Common myeloid progenitor, CD34-positive (primary cell): ENCODE measurements around the gene PTPRN2.

Source experiments
- CTCF ChIA-PET: fragments of 350-600 bp; sonication (Branson Sonifier 250); formaldehyde crosslinking; loops from one replicate; lab custom pipeline; 2021; ENCODE audit warnings: antibody characterized with exemption; lab: Charles Lee
- POLR2A ChIA-PET: fragments of 350-600 bp; sonication (Branson Sonifier 250); formaldehyde crosslinking; loops from one replicate; lab custom pipeline; 2021; ENCODE audit warnings: antibody characterized with exemption; lab: Charles Lee
- DNase-seq, 3 donors: peaks; one replicate each; pipeline versions ENCODE4 v3.0.0 to v3.0.0-alpha.2; 2013
- H3K27ac ChIP-seq, 2 experiments: 1 replicate in 1 of 2; 2 replicates in 1 of 2; pipeline ENCODE4 v1.7.0; 2013; ENCODE audit warnings: inconsistent platforms in 2 of 2, low read length in 2 of 2, mild to moderate bottlenecking in 2 of 2, low read depth in 1 of 2, moderate library complexity in 1 of 2; ENCODE audit not compliant: severe bottlenecking in 2 of 2, insufficient read depth in 1 of 2, poor library complexity in 1 of 2
- H3K27me3 ChIP-seq, 5 experiments: replicated peaks in 2 of 5; 1 replicate in 3 of 5; 2 replicates in 2 of 5; pipeline versions ENCODE4 v1.6.1 to v1.7.0; 2013; ENCODE audit warnings: low read length in 4 of 5, mild to moderate bottlenecking in 2 of 5, moderate library complexity in 2 of 5, inconsistent platforms in 1 of 5; ENCODE audit not compliant: insufficient read depth in 5 of 5, control insufficient read depth in 4 of 5
- H3K36me3 ChIP-seq, 4 experiments: 1 replicate in 2 of 4; 2 replicates in 2 of 4; pipeline versions ENCODE4 v1.6.1 to v1.7.0; 2013; ENCODE audit warnings: low read length in 3 of 4, control low read depth in 1 of 4, mild to moderate bottlenecking in 1 of 4; ENCODE audit not compliant: control insufficient read depth in 4 of 4, insufficient read depth in 4 of 4
- H3K4me1 ChIP-seq, 4 experiments: 1 replicate in 3 of 4; 2 replicates in 1 of 4; pipeline versions ENCODE4 v1.6.1 to v1.7.1; 2013; ENCODE audit warnings: low read length in 3 of 4, mild to moderate bottlenecking in 3 of 4, control low read depth in 1 of 4, inconsistent platforms in 1 of 4, moderate library complexity in 1 of 4; ENCODE audit not compliant: control insufficient read depth in 4 of 4, insufficient read depth in 4 of 4; ENCODE audit errors: control extremely low read depth in 1 of 4
- H3K4me3 ChIP-seq, 7 experiments: 1 replicate in 4 of 7; 2 replicates in 3 of 7; pipeline versions ENCODE4 v1.5.1 to v1.7.0; 2013; ENCODE audit warnings: mild to moderate bottlenecking in 7 of 7, low read length in 6 of 7, moderate library complexity in 6 of 7, inconsistent platforms in 2 of 7, low read depth in 2 of 7, control low read depth in 1 of 7; ENCODE audit not compliant: insufficient read depth in 4 of 7, control insufficient read depth in 1 of 7; ENCODE audit errors: extremely low read depth in 1 of 7
- H3K9me3 ChIP-seq, 5 experiments: 1 replicate in 4 of 5; 2 replicates in 1 of 5; pipeline versions ENCODE4 v1.6.1 to v1.7.1; 2013; ENCODE audit warnings: low read length in 4 of 5, mild to moderate bottlenecking in 2 of 5, inconsistent platforms in 1 of 5, low read depth in 1 of 5, moderate library complexity in 1 of 5; ENCODE audit not compliant: control insufficient read depth in 4 of 5, insufficient read depth in 2 of 5; ENCODE audit errors: control extremely low read depth in 1 of 5
- WGBS: methylation state at CpG from one replicate; pipeline ENCODE4 v1.1.5; 2013; ENCODE audit not compliant: insufficient coverage; 5-methylcytosine and 5-hydroxymethylcytosine counted together

The PTPRN2 gene

GRCh38 chr7:157855452-157856213 is 732.0 kb downstream of the PTPRN2 start:
- Histone ChIP-seq H3K27ac (no peak overlapping the region), H3K9me3 (no peaks in the 10 kb centered on the region), H3K4me1 (peaks cover 4 to 40% (median 24%) of the 10 kb centered on the region in 4 experiments), H3K27me3 (no peaks in the 10 kb centered on the region), H3K4me3 (no peak overlapping the region), H3K36me3 (no peaks in the 10 kb centered on the region)
- ChIA-PET CTCF (no interaction called here), POLR2A (no interaction called here)
- WGBS, result 75% methylated on average over 14 of the region's 22 CpGs
- peak in 2 of 3 donors; percentile 20 to 27 for DNase-seq

GRCh38 chr7:157855016-157855415 is 732.6 kb downstream of the PTPRN2 start:
- WGBS, result 95% methylated on average over 9 of the region's 22 CpGs
- H3K9me3 ChIP-seq, result no peaks in the 10 kb centered on the region
- CTCF ChIA-PET, result no interaction called here

DNA sequence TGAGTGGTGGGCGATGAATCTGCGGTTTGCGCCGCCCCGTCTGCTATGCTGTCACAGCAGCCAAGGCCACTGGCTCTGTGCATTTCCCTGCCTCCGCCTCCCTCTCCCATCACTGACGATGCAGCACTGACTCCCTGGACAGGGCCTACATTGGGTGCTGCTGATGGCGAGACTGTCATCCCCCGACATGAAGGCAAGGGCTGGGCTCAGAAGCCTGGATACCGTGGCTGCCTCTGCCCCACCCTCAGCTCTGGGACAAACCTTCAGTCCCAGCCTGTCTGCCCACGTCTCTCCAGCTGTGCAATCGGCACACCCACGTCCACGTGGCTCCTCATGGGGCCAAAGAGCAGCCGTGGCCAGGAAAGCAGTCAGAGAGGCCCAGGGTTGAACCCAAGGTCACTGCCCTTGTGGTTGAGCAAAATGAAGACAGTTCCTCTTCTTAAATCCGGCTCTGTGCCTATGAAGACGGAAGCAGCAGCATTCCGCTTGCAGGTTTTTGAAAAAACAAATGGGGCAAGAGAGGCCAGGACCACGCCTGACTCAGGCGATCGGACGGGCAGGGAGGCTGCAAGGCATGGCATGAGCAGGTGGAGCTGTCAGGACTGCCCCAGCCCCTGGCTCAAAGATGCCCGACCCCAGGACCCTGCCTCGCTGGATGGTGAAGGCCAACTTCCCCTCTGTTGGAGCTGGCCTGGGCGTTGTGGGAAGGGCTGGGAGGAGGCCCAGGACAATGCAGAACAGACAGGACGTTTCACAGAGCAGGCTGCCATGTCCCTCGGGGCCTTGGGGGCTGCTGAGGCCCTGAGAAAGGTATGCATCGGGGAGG is 733.3 kb downstream of the PTPRN2 start:
- ChIA-PET POLR2A (no interaction called here), CTCF (no interaction called here)
- WGBS, result 37% methylated on average over 22 of the region's 28 CpGs
- DNase-seq, result peak; percentile 37 to 90 (median 82)
- no peaks in the 10 kb centered on the region for H3K27me3 ChIP-seq
- H3K9me3 ChIP-seq, result no peaks in the 10 kb centered on the region
- no peaks in the 10 kb centered on the region for H3K36me3 ChIP-seq
- peak overlapping the region in 2 of 7 experiments; percentile 8 to 24 for H3K4me3 ChIP-seq
- H3K27ac ChIP-seq, result no peak overlapping the region
- H3K4me1 ChIP-seq, result peaks cover 4 to 40% (median 24%) of the 10 kb centered on the region in 4 experiments

More at GRCh38 chr7:157855016-157855415, 732.6 kb downstream of the PTPRN2 start:
- H3K27ac ChIP-seq, result no peak overlapping the region
- POLR2A ChIA-PET, result no interaction called here
- peaks cover 4 to 40% (median 24%) of the 10 kb centered on the region in 4 experiments for H3K4me1 ChIP-seq
- peak overlapping the region in 2 of 7 experiments; percentile 8 to 24 for H3K4me3 ChIP-seq
- H3K27me3 ChIP-seq, result no peaks in the 10 kb centered on the region
- H3K36me3 ChIP-seq, result no peaks in the 10 kb centered on the region
- no peak for DNase-seq

DNA sequence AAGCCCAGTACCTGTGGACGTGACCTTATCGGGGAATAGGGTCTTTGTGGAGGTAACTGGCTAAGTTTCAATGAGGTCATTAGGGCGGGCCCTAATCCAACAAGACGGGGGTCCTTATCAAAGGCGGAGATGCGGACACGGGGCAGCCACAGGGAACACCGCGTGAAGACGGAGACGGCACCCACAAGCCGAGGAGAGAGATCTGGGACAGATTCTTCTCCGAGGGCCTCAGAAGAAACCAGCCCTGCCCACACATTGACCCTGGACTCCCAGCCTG is 733.9 kb downstream of the PTPRN2 start:
- CTCF ChIA-PET, result no interaction called here
- Histone ChIP-seq H3K36me3 (no peaks in the 10 kb centered on the region), H3K27me3 (no peaks in the 10 kb centered on the region), H3K27ac (no peak overlapping the region), H3K4me3 (no peak overlapping the region), H3K9me3 (no peaks in the 10 kb centered on the region), H3K4me1 (peaks cover 4 to 40% (median 24%) of the 10 kb centered on the region in 4 experiments)
- 99% methylated on average over 9 of the region's 13 CpGs for WGBS
- POLR2A ChIA-PET, result no interaction called here
- DNase-seq, result no peak

DNA sequence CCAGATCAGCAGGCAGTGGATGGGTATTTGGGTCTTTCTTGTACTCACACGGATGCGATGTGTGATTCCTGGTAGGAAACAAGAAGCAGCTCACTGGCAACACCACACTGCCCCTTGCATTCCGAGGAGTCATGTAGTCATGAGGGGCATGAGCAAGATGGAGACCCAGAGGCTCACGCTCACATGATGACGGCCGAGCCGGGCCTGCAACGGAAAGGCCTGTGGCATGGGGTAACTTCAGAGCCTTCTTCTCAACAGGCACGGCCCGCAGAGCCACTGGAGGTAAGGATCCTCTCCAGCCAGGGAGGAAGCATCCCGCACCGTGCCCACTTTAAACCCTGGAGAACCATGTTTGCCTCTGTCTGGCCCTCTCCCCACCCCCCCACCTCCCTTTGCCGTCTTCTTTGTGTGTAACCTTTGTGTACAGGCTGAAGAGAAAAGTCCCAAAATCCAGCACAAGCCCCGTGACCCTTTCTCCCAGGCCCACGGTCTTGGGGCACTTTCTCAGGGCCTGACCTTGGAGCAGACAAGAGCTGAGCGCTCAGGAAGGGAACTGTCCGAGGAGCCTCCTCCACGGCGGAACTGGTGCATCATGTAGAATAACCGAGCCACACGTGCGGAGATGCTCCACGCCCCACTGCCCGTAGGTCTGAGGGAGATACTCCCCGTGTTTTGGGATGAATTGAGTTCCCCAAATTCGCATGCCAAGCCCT is 734.4 kb downstream of the PTPRN2 start:
- H3K4me1 ChIP-seq, result peaks cover 4 to 40% (median 24%) of the 10 kb centered on the region in 4 experiments
- ChIA-PET POLR2A (no interaction called here), CTCF (no interaction called here)
- no peak for DNase-seq
- H3K4me3 ChIP-seq, result no peak overlapping the region
- no peaks in the 10 kb centered on the region for H3K9me3 ChIP-seq
- no peak overlapping the region for H3K27ac ChIP-seq
- H3K27me3 ChIP-seq, result peaks cover 0 to under 1% (median 0%) of the 10 kb centered on the region in 5 experiments
- 98% methylated on average over 25 of the region's 26 CpGs for WGBS
- H3K36me3 ChIP-seq, result no peaks in the 10 kb centered on the region

GRCh38 chr7:157851501-157852067 is 736.0 kb downstream of the PTPRN2 start:
- no peaks in the 10 kb centered on the region for H3K9me3 ChIP-seq
- POLR2A ChIA-PET, result interaction anchor here (0.5 kb wide), 1 partner anchor 652 kb away, joined by 4 read pairs; no protein-coding TSS in a partner anchor
- WGBS, result 21% methylated on average over 19 of the region's 20 CpGs

More at GRCh38 chr7:157851501-157852067, 736.0 kb downstream of the PTPRN2 start:
- CTCF ChIA-PET, result no interaction called here
- DNase-seq, result peak; percentile 49 to 82 (median 76)
- Histone ChIP-seq H3K36me3 (no peaks in the 10 kb centered on the region), H3K4me1 (peaks cover 4 to 40% (median 24%) of the 10 kb centered on the region in 4 experiments), H3K27ac (no peak overlapping the region), H3K4me3 (peak overlapping the region in 4 of 7 experiments; percentile 37 to 69 (median 42)), H3K27me3 (peaks cover 0 to 2% (median 0%) of the 10 kb centered on the region in 5 experiments)
